HepG2 (cell line): ENCODE measurements around the gene ADGRB2. TPM values are rescaled to one million over a fixed set of nuclear protein-coding genes. Genes with fewer than 3 reads are reported as not detected.

ENCODE experiments used
- ATAC-seq: fragments of 200-7000 bp; cut with Tn5 transposase; 3 replicates; pipeline ENCODE4 v1.9.1; 2020; ENCODE audit warnings: mild to moderate bottlenecking, moderate library complexity
- BruUV-seq: library from RNA; stranded (reverse); fragments of 400-500 nt; replicated peaks from 2 replicates; lab custom pipeline; 2021; lab: Mats Ljungman, UMichigan
- CTCF ChIA-PET: fragments of 300-600 bp; formaldehyde crosslinking; extraction: SDS; loops from one replicate; lab custom pipeline; 2021; ENCODE audit warnings: low total read pairs, inconsistent platforms, low intra/inter-chr PET ratio; lab: Yijun Ruan, JAX
- POLR2A ChIA-PET: fragments of 350-600 bp; sonication (Branson Sonifier 250); formaldehyde crosslinking; loops from one replicate; lab custom pipeline; 2020; ENCODE audit warnings: antibody characterized with exemption, inconsistent platforms; lab: Yijun Ruan, JAX
- DNase-seq: peaks from one replicate; pipeline ENCODE4 v3.0.0-alpha.2; 2015; ENCODE audit warnings: low spot score
- FAIRE-seq: peaks from 3 replicates; lab custom pipeline; 2011; peaks lifted over from hg19 to GRCh38; lab: Jason Lieb, UNC
- H2AFZ ChIP-seq: one replicate; pipeline ENCODE4 v1.6.1; 2011; ENCODE audit warnings: low read length, inconsistent platforms
- H3K27ac ChIP-seq: fragments of 300-600 bp; 3 replicates; pipeline ENCODE4 v1.8.0; 2011; ENCODE audit warnings: mixed run types, mild to moderate bottlenecking, mixed read lengths, low read length, inconsistent platforms; ENCODE audit not compliant: insufficient read depth; ENCODE audit errors: extremely low read length
- H3K27me3 ChIP-seq, 2 experiments: fragments of 200-600 bp in 1 of 2; 2 replicates in 1 of 2; 3 replicates in 1 of 2; pipeline versions ENCODE4 v1.6.0 to v1.8.0; 2011; ENCODE audit warnings: low read length in 2 of 2, mild to moderate bottlenecking in 2 of 2, moderate library complexity in 2 of 2, inconsistent platforms in 1 of 2; ENCODE audit not compliant: insufficient read depth in 2 of 2, control insufficient read depth in 1 of 2
- H3K36me3 ChIP-seq, 2 experiments: fragments of 200-600 bp in 1 of 2; replicated peaks in 1 of 2; 2 replicates in 1 of 2; 3 replicates in 1 of 2; pipeline versions ENCODE4 v1.5.1 to v1.8.0; 2011; ENCODE audit warnings: low read length in 2 of 2, inconsistent platforms in 1 of 2; ENCODE audit not compliant: insufficient read depth in 2 of 2, control insufficient read depth in 1 of 2
- H3K4me1 ChIP-seq: 2 replicates; pipeline ENCODE4 v1.5.1; 2012; ENCODE audit warnings: low read length, inconsistent platforms; ENCODE audit not compliant: insufficient read depth
- H3K4me2 ChIP-seq: 2 replicates; pipeline ENCODE4 v1.6.0; 2011; ENCODE audit warnings: low read depth, low read length, inconsistent platforms
- H3K4me3 ChIP-seq, 3 experiments: fragments of 200-600 bp in 1 of 3; sonication (generic), shearing (Covaris generic) in 1 of 3; replicated peaks in 1 of 3; 2 replicates each; pipeline ENCODE4 v1.5.1; 2011 to 2016; ENCODE audit warnings: low read length in 3 of 3, inconsistent platforms in 2 of 3, low read depth in 2 of 3, mild to moderate bottlenecking in 2 of 3, control low read depth in 1 of 3, mixed read lengths in 1 of 3; ENCODE audit not compliant: insufficient read depth in 1 of 3
- H3K79me2 ChIP-seq: one replicate; pipeline ENCODE4 v1.6.1; 2011; ENCODE audit warnings: low read length, inconsistent platforms; ENCODE audit not compliant: insufficient read depth
- H3K9ac ChIP-seq: 2 replicates; pipeline ENCODE4 v1.6.0; 2011; ENCODE audit warnings: mild to moderate bottlenecking, low read depth, low read length, inconsistent platforms; ENCODE audit not compliant: insufficient read depth
- H3K9me3 ChIP-seq: 2 replicates; pipeline ENCODE4 v1.5.1; 2012; ENCODE audit warnings: mild to moderate bottlenecking, low read length
- H4K20me1 ChIP-seq: 2 replicates; pipeline ENCODE4 v1.6.0; 2011; ENCODE audit warnings: inconsistent platforms, mild to moderate bottlenecking, low read length, moderate library complexity; ENCODE audit not compliant: insufficient read depth
- ARNT ChIP-seq: fragments of 450-650 bp; IDR thresholded peaks from 2 replicates; pipeline ENCODE4 v1.6.1; 2017
- ASH2L ChIP-seq: fragments of 300-600, 200-600 bp; sonication (generic); IDR thresholded peaks from 2 replicates; pipeline ENCODE4 v1.7.0; 2017; ENCODE audit warnings: low read depth, mild to moderate bottlenecking, moderate library complexity, mixed read lengths, low read length; ENCODE audit not compliant: insufficient read length
- GPN1 ChIP-seq: sonication (generic); formaldehyde crosslinking; IDR thresholded peaks from 2 replicates; pipeline ENCODE4 v1.5.1; 2020; ENCODE audit warnings: missing genetic modification reagents, borderline replicate concordance
- MAFF ChIP-seq: IDR thresholded peaks from 2 replicates; pipeline ENCODE4 v1.6.1; 2011; ENCODE audit warnings: low read depth, low read length, improper control_type of control experiment
- MED8 ChIP-seq: sonication (generic); formaldehyde crosslinking; IDR thresholded peaks from 2 replicates; pipeline ENCODE4 v1.8.1; 2023; ENCODE audit warnings: mild to moderate bottlenecking, missing genetic modification reagents; ENCODE audit not compliant: insufficient replicate concordance
- SCMH1 ChIP-seq: sonication (generic); formaldehyde crosslinking; IDR thresholded peaks from 2 replicates; pipeline ENCODE4 v1.9.0; 2021; ENCODE audit warnings: missing genetic modification reagents, mild to moderate bottlenecking, borderline replicate concordance
- ZNF235 ChIP-seq: sonication (generic); formaldehyde crosslinking; IDR thresholded peaks from 2 replicates; pipeline ENCODE4 v1.8.1; 2023; ENCODE audit warnings: mild to moderate bottlenecking, missing genetic modification reagents, borderline replicate concordance
- ZNF337 ChIP-seq: sonication (generic); formaldehyde crosslinking; IDR thresholded peaks from 2 replicates; pipeline ENCODE4 v1.5.1; 2020; ENCODE audit warnings: missing genetic modification reagents, low read depth, mild to moderate bottlenecking, borderline replicate concordance
- WGBS: methylation state at CpG from one replicate; pipeline ENCODE4 v1.1.6; 2017; ENCODE audit warnings: low lambda C conversion rate; 5-methylcytosine and 5-hydroxymethylcytosine counted together
- in situ Hi-C: cut with HindIII; loops from 2 replicates; pipeline ENCODE4 v1.10.0; 2017; ENCODE audit warnings: low pct_unique_long_range_greater_than_20kb; ENCODE audit not compliant: extremely low pct_ligation_motif_present
- intact Hi-C: fragments of 100-400 bp; cut with micrococcal nuclease; formaldehyde crosslinking; loops from one replicate; pipeline ENCODE4 v1.10.0; 2022; ENCODE audit not compliant: unreplicated experiment
- polyA plus RNA-seq, 8 experiments: library from polyadenylated mRNA; depleted of rRNA in 3 of 8; stranded (reverse) in 7 of 8; unstranded in 1 of 8; fragments of >200 nt; fragmentation: Illumina TruSeq in 4 of 8; extraction: Trizol in 4 of 8; gene quantifications; 2 replicates each; pipeline versions ENCODE4 v1.2.1 to v1.2.3, GENCODE V29; 2011 to 2016; ENCODE audit warnings: low read depth in 4 of 8, missing spikeins in 1 of 8, mixed read lengths in 1 of 8; ENCODE audit not compliant: insufficient read depth in 1 of 8
- total RNA-seq, 5 experiments: library from RNA; depleted of rRNA; stranded (reverse); fragments of >200 nt; fragmentation: Illumina TruSeq; extraction: Trizol; gene quantifications; 2 replicates each; pipeline ENCODE4 v1.2.3, GENCODE V29; 2016; ENCODE audit warnings: low read depth in 1 of 5
- TF ChIP-seq, protein P1 (sequence below): sonication (generic); formaldehyde crosslinking; IDR thresholded peaks from 2 replicates; pipeline ENCODE4 v1.4.0; 2020; ENCODE audit warnings: mild to moderate bottlenecking, missing genetic modification reagents, borderline replicate concordance
- TF ChIP-seq, protein P2 (sequence below): sonication (generic); formaldehyde crosslinking; IDR thresholded peaks from 2 replicates; pipeline ENCODE4 v1.4.0; 2020; ENCODE audit warnings: mild to moderate bottlenecking, missing genetic modification reagents

The ADGRB2 gene
- total and polyA plus RNA-seq, 2 of the 13 experiments (the other 11 are each of a cell fraction or from before 2014, with no cell fraction given) = 0.03 to 0.09 TPM

DNA sequence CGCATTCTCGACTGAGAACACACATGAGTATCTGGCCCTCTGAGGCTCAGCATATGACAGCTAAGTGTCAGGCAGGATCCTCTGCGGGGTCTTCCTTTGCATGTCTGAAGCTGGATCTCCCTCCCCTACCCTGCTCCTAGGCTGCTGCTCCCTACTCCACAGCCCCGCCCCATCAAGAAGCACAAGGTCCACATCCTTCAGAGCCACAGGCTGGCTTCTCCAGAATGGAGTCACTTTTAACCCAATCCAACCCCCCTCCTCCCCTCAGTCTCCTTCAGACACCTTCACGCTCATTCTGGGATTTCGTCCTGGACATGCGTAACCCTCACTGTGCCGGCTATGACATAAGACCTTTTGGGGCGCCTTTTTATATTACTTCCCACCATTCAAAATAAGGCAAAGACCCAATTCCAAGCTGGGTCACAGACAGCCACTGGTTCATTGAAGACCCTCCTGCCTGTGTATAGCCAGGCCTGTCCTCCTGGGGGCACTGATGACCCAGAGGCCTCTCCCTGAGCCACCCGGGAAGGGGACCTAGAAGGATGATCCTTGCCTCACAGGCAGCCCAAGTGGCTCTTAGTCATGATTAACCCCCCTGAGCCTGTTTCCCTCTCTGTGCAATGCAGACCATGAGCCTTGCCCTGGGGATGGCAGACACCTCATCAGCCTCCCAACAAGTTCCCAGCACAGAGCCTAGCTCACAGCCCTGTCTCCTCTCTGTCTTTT, 4.7 kb downstream of the ADGRB2 start (continued):
- TF ChIP-seq, protein P1, sequence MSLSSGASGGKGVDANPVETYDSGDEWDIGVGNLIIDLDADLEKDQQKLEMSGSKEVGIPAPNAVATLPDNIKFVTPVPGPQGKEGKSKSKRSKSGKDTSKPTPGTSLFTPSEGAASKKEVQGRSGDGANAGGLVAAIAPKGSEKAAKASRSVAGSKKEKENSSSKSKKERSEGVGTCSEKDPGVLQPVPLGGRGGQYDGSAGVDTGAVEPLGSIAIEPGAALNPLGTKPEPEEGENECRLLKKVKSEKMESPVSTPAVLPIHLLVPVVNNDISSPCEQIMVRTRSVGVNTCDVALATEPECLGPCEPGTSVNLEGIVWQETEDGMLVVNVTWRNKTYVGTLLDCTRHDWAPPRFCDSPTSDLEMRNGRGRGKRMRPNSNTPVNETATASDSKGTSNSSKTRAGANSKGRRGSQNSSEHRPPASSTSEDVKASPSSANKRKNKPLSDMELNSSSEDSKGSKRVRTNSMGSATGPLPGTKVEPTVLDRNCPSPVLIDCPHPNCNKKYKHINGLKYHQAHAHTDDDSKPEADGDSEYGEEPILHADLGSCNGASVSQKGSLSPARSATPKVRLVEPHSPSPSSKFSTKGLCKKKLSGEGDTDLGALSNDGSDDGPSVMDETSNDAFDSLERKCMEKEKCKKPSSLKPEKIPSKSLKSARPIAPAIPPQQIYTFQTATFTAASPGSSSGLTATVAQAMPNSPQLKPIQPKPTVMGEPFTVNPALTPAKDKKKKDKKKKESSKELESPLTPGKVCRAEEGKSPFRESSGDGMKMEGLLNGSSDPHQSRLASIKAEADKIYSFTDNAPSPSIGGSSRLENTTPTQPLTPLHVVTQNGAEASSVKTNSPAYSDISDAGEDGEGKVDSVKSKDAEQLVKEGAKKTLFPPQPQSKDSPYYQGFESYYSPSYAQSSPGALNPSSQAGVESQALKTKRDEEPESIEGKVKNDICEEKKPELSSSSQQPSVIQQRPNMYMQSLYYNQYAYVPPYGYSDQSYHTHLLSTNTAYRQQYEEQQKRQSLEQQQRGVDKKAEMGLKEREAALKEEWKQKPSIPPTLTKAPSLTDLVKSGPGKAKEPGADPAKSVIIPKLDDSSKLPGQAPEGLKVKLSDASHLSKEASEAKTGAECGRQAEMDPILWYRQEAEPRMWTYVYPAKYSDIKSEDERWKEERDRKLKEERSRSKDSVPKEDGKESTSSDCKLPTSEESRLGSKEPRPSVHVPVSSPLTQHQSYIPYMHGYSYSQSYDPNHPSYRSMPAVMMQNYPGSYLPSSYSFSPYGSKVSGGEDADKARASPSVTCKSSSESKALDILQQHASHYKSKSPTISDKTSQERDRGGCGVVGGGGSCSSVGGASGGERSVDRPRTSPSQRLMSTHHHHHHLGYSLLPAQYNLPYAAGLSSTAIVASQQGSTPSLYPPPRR (CRISPR knock-in tag) = no peak

DNA sequence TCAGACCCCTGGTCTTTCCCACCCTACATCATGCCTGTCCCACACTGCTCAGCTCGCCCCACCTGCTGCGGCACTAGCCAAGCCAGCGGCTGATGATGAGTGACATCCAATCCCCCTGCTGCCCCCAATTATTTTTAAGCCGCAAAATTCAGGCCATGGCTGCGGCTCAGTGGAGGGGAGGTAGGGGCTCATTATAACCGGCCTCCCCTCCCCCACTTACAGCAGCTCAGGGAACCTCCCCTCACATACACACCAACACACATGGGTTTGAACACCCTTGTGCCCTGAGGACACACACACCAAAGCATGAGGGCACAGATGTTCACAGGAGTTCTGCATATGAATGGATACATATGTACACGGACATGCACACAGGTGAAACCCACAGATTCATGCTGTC, 5.3 kb downstream of the ADGRB2 start:
- FAIRE-seq (no peak), DNase-seq (no peak), ATAC-seq (no peak)
- in situ Hi-C loops = no loop called here
- no TSS peak for BruUV-seq
- ChIA-PET CTCF (no interaction called here), POLR2A (no interaction called here)
- Histone ChIP-seq H3K4me2 (no peak overlapping the region), H3K36me3 (no peaks in the 10 kb centered on the region), H3K4me1 (peaks cover 24% of the 10 kb centered on the region), H3K27ac (no peak overlapping the region), H3K27me3 (peaks cover 16 to 67% of the 10 kb centered on the region in 2 experiments), H3K79me2 (no peaks in the 10 kb centered on the region), H4K20me1 (no peaks in the 10 kb centered on the region), H2AFZ (no peak overlapping the region), H3K4me3 (no peak overlapping the region), H3K9me3 (no peaks in the 10 kb centered on the region), H3K9ac (no peak overlapping the region)
- WGBS = 0% methylated on average over 1 of the region's 7 CpGs
- intact Hi-C loops = no loop called here
- TF ChIP-seq SCMH1 (no peak), ZNF337 (CRISPR knock-in tag) (no peak), ZNF235 (CRISPR knock-in tag) (no peak), ARNT (no peak), ASH2L (no peak), MAFF (no peak), MED8 (no peak), GPN1 (CRISPR knock-in tag) (no peak)
- TF ChIP-seq, protein P2, sequence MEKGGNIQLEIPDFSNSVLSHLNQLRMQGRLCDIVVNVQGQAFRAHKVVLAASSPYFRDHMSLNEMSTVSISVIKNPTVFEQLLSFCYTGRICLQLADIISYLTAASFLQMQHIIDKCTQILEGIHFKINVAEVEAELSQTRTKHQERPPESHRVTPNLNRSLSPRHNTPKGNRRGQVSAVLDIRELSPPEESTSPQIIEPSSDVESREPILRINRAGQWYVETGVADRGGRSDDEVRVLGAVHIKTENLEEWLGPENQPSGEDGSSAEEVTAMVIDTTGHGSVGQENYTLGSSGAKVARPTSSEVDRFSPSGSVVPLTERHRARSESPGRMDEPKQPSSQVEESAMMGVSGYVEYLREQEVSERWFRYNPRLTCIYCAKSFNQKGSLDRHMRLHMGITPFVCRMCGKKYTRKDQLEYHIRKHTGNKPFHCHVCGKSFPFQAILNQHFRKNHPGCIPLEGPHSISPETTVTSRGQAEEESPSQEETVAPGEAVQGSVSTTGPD (CRISPR knock-in tag) = no peak
